Medulla oblongata (tissue), 1 donor: ENCODE results near the gene KRTAP5-3.

Experiments used
- DNase-seq: peaks from one replicate; pipeline ENCODE4 v3.0.0-alpha.2; 2015; ENCODE audit errors: extremely low spot score

The KRTAP5-3 gene

GRCh38 chr11:1565173-1565903 is 42.9 kb downstream of the KRTAP5-3 start:
- DNase-seq: no peak

- peak; percentile 70 for DNase-seq
Measured at GRCh38 chr11:1564535-1565172, 43.6 kb downstream of the KRTAP5-3 start.

GRCh38 chr11:1563697-1564534 is 44.3 kb downstream of the KRTAP5-3 start:
- DNase-seq: no peak

GRCh38 chr11:1563149-1563638 is 45.1 kb downstream of the KRTAP5-3 start:
- no peak for DNase-seq

GRCh38 chr11:1562469-1563148 is 45.7 kb downstream of the KRTAP5-3 start:
- no peak for DNase-seq

- no peak for DNase-seq
Measured at GRCh38 chr11:1561955-1562354, 46.3 kb downstream of the KRTAP5-3 start.

- DNase-seq: no peak
Measured at GRCh38 chr11:1561266-1561665, 47.0 kb downstream of the KRTAP5-3 start.

- no peak for DNase-seq
Measured at GRCh38 chr11:1560649-1561251, 47.5 kb downstream of the KRTAP5-3 start.

GRCh38 chr11:1560002-1560648 is 48.1 kb downstream of the KRTAP5-3 start:
- DNase-seq: no peak

GRCh38 chr11:1559111-1559951 is 48.9 kb downstream of the KRTAP5-3 start:
- DNase-seq: peak; percentile 97

- DNase-seq: no peak
Measured at GRCh38 chr11:1558775-1559110, 49.5 kb downstream of the KRTAP5-3 start.

- DNase-seq: peak; percentile 58
Measured at GRCh38 chr11:1557904-1558774, 50.1 kb downstream of the KRTAP5-3 start.
